K562 (cell line): ENCODE measurements around the gene ITPA. TPM values are rescaled to one million over a fixed set of nuclear protein-coding genes. Genes with fewer than 3 reads are reported as not detected.

Experiments
- ATAC-seq: fragments of 200-7000 bp; cut with Tn5 transposase; 3 replicates; pipeline ENCODE4 v1.9.1; 2020; ENCODE audit warnings: moderate library complexity
- BruUV-seq: library from RNA; stranded (reverse); fragments of 400-500 nt; replicated peaks from 2 replicates; lab custom pipeline; 2021; lab: Mats Ljungman, UMichigan
- CTCF ChIA-PET: fragments of 300-600 bp; formaldehyde crosslinking; extraction: SDS; loops from one replicate; lab custom pipeline; 2021; ENCODE audit warnings: low intra/inter-chr PET ratio; lab: Yijun Ruan, JAX
- POLR2A ChIA-PET: fragments of 300-600, 350-650 bp; sonication (Branson Sonifier 250); formaldehyde crosslinking; extraction: SDS; loops from one replicate; lab custom pipeline; 2021; ENCODE audit warnings: antibody characterized with exemption, inconsistent platforms; lab: Yijun Ruan, JAX
- DNase-seq, 4 experiments: peaks; one replicate each; pipeline versions ENCODE4 v3.0.0 to v3.0.0-alpha.2; 2011 to 2018; ENCODE audit warnings: low spot score in 3 of 4, mixed read lengths in 3 of 4; ENCODE audit errors: extremely low read depth in 1 of 4
- FAIRE-seq: peaks from 2 replicates; lab custom pipeline; 2011; peaks lifted over from hg19 to GRCh38; lab: Jason Lieb, UNC
- H2AFZ ChIP-seq: 2 replicates; pipeline ENCODE4 v1.6.0; 2011; ENCODE audit warnings: low read depth, low read length, control low read depth, inconsistent platforms
- H3K27ac ChIP-seq: fragments of 200-600 bp; 3 replicates; pipeline ENCODE4 v1.8.0; 2011; ENCODE audit warnings: low read depth, mild to moderate bottlenecking, control low read depth, inconsistent platforms, low read length, moderate library complexity, mixed read lengths; ENCODE audit errors: extremely low read depth
- H3K27me3 ChIP-seq, 2 experiments: fragments of 300-600 bp in 1 of 2; 2 replicates in 1 of 2; 3 replicates in 1 of 2; pipeline versions ENCODE4 v1.6.0 to v1.8.0; 2011; ENCODE audit warnings: inconsistent platforms in 2 of 2, low read length in 2 of 2, mild to moderate bottlenecking in 1 of 2, mixed read lengths in 1 of 2, moderate library complexity in 1 of 2; ENCODE audit not compliant: control insufficient read depth in 2 of 2, insufficient read depth in 2 of 2
- H3K36me3 ChIP-seq: fragments of 300-600 bp; 3 replicates; pipeline ENCODE4 v1.8.0; 2011; ENCODE audit warnings: mild to moderate bottlenecking, low read length, inconsistent platforms; ENCODE audit not compliant: control insufficient read depth, insufficient read depth
- H3K4me1 ChIP-seq, 2 experiments: fragments of 200-600 bp in 1 of 2; replicated peaks in 1 of 2; 2 replicates in 1 of 2; 3 replicates in 1 of 2; pipeline versions ENCODE4 v1.5.1 to v1.8.0; 2011; ENCODE audit warnings: inconsistent platforms in 2 of 2, low read length in 2 of 2, mild to moderate bottlenecking in 1 of 2, mixed read lengths in 1 of 2, moderate library complexity in 1 of 2; ENCODE audit not compliant: control insufficient read depth in 2 of 2, insufficient read depth in 2 of 2
- H3K4me2 ChIP-seq: 2 replicates; pipeline ENCODE4 v1.6.1; 2011; ENCODE audit warnings: low read length, control low read depth, inconsistent platforms, mixed read lengths; ENCODE audit not compliant: insufficient read depth
- H3K4me3 ChIP-seq: fragments of 200-600 bp; sonication (generic), shearing (Covaris generic); 2 replicates; pipeline ENCODE4 v1.5.1; 2016; ENCODE audit warnings: control low read depth, inconsistent platforms
- H3K79me2 ChIP-seq: fragments of 200-600 bp; 3 replicates; pipeline ENCODE4 v1.8.0; 2011; ENCODE audit warnings: low read length, inconsistent platforms; ENCODE audit not compliant: control insufficient read depth, insufficient read depth
- H3K9ac ChIP-seq, 2 experiments: 2 replicates each; pipeline versions ENCODE4 v1.6.0 to v1.6.1; 2011; ENCODE audit warnings: low read depth in 2 of 2, low read length in 2 of 2, control low read depth in 1 of 2, inconsistent platforms in 1 of 2, mild to moderate bottlenecking in 1 of 2, mixed read lengths in 1 of 2; ENCODE audit not compliant: insufficient read depth in 1 of 2
- H3K9me1 ChIP-seq: one replicate; pipeline ENCODE4 v1.6.0; 2011; ENCODE audit warnings: inconsistent platforms, mild to moderate bottlenecking, low read length, moderate library complexity; ENCODE audit not compliant: control insufficient read depth, insufficient read depth
- H3K9me3 ChIP-seq: replicated peaks from 2 replicates; pipeline ENCODE4 v1.5.1; 2011; ENCODE audit warnings: low read depth, low read length, inconsistent platforms; ENCODE audit not compliant: control insufficient read depth, insufficient read depth
- H4K20me1 ChIP-seq: replicated peaks from 2 replicates; pipeline ENCODE4 v1.6.1; 2011; ENCODE audit warnings: low read length, inconsistent platforms, mixed read lengths; ENCODE audit not compliant: control insufficient read depth, insufficient read depth
- ARHGAP35 ChIP-seq: fragments of 450-650 bp; IDR thresholded peaks from 2 replicates; pipeline ENCODE4 v1.6.1; 2018; ENCODE audit not compliant: partially characterized antibody
- CBX1 ChIP-seq: sonication (generic); IDR thresholded peaks from 2 replicates; pipeline ENCODE4 v1.6.1; 2016; ENCODE audit warnings: antibody characterized with exemption, low read depth, mild to moderate bottlenecking
- CHD1 ChIP-seq: fragments of 200-600 bp; sonication (generic); IDR thresholded peaks from one replicate; pipeline ENCODE4 v1.6.1; 2012; ENCODE audit warnings: mild to moderate bottlenecking, moderate library complexity, low read length, inconsistent platforms
- CREB1 ChIP-seq, 2 experiments: sonication (generic) in 1 of 2; formaldehyde crosslinking in 1 of 2; IDR thresholded peaks; 2 replicates each; pipeline versions ENCODE4 v1.6.1 to v1.8.0; 2012 to 2022; ENCODE audit warnings: inconsistent platforms in 1 of 2, mild to moderate bottlenecking in 1 of 2, missing genetic modification reagents in 1 of 2, moderate library complexity in 1 of 2
- EP300 ChIP-seq: IDR thresholded peaks from 2 replicates; pipeline ENCODE4 v1.6.1; 2012; ENCODE audit warnings: low read length, improper control_type of control experiment
- EP400 ChIP-seq: fragments of 450-650 bp; IDR thresholded peaks from 2 replicates; pipeline ENCODE4 v1.6.1; 2017; ENCODE audit warnings: antibody characterized with exemption, mild to moderate bottlenecking, moderate library complexity
- GABPA ChIP-seq: fragments of 200-800 bp; sonication (Bioruptor generic); conservative IDR thresholded peaks from 2 replicates; pipeline ENCODE4 v1.6.1; 2016; ENCODE audit warnings: low read depth, missing genetic modification characterization, missing compliant biosample characterization
- GATA2 ChIP-seq: sonication (generic); formaldehyde crosslinking; IDR thresholded peaks from 2 replicates; pipeline ENCODE4 v1.4.0; 2020; ENCODE audit warnings: mild to moderate bottlenecking, missing genetic modification reagents
- HCFC1 ChIP-seq: IDR thresholded peaks from 2 replicates; pipeline ENCODE4 v1.6.1; 2012; ENCODE audit warnings: low read depth, low read length, improper control_type of control experiment
- ZFP1 ChIP-seq: fragments of 450-650 bp; formaldehyde crosslinking; IDR thresholded peaks from 2 replicates; pipeline ENCODE4 v1.4.0; 2020; ENCODE audit warnings: mild to moderate bottlenecking, mixed read lengths
- ZNF507 ChIP-seq: conservative IDR thresholded peaks from 2 replicates; pipeline ENCODE4 v1.6.1; 2017; ENCODE audit warnings: missing genetic modification characterization, missing compliant biosample characterization
- ZNF586 ChIP-seq: fragments of 450-650 bp; formaldehyde crosslinking; conservative IDR thresholded peaks from 2 replicates; pipeline ENCODE4 v1.4.0; 2020; ENCODE audit warnings: mild to moderate bottlenecking, moderate library complexity
- ZNF77 ChIP-seq: fragments of 250-450 bp; sonication (Bioruptor Pico); IDR thresholded peaks from 2 replicates; pipeline ENCODE4 v1.5.0; 2020
- ZSCAN32 ChIP-seq: fragments of 450-650 bp; formaldehyde crosslinking; IDR thresholded peaks from 2 replicates; pipeline ENCODE4 v1.4.0; 2020; ENCODE audit warnings: mild to moderate bottlenecking, moderate library complexity
- WGBS: fragments of 100-300 bp; shearing (Covaris generic); methylation state at CpG from one replicate; pipeline ENCODE4 v1.1.6; 2016; ENCODE audit warnings: low coverage, mixed read lengths; ENCODE audit not compliant: insufficient coverage; ENCODE audit errors: missing lambda C conversion rate; 5-methylcytosine and 5-hydroxymethylcytosine counted together
- in situ Hi-C: fragments of 300-500 bp; cut with MboI; formaldehyde crosslinking; loops from 4 replicates; pipeline ENCODE4 v1.15.0; 2018; ENCODE audit warnings: inconsistent platforms, mixed read lengths
- intact Hi-C: fragments of 100-400 bp; cut with micrococcal nuclease; formaldehyde crosslinking; loops from 2 replicates; pipeline ENCODE4 v1.14.2; 2022
- polyA plus RNA-seq, 8 experiments: library from polyadenylated mRNA; depleted of rRNA in 4 of 8; stranded (reverse) in 5 of 8; unstranded in 3 of 8; fragments of >200 nt; fragmentation: Nextera tagmentation in 2 of 8; fragmentation: Illumina TruSeq in 1 of 8; extraction: Ambion mirVana in 2 of 8; extraction: Trizol in 1 of 8; gene quantifications; 2 replicates each; pipeline versions ENCODE4 v1.2.1 to v1.2.3, GENCODE V29; 2011 to 2014; ENCODE audit warnings: inconsistent platforms in 1 of 8, missing spikeins in 1 of 8
- total RNA-seq, 7 experiments: library from RNA; depleted of rRNA in 6 of 7; stranded (reverse); fragments of >200 nt in 6 of 7; fragmentation: Illumina TruSeq in 2 of 7; extraction: Trizol in 2 of 7; gene quantifications; 2 replicates each; pipeline versions ENCODE4 v1.2.1 to v1.2.3, GENCODE V29; 2011 to 2021; ENCODE audit warnings: low replicate concordance in 1 of 7
- TF ChIP-seq, protein P1 (sequence below): fragments of 450-650 bp; IDR thresholded peaks from 2 replicates; pipeline ENCODE4 v1.7.1; 2018; ENCODE audit warnings: mild to moderate bottlenecking, low read depth; ENCODE audit not compliant: partially characterized antibody
- TF ChIP-seq, protein P2 (sequence below): fragments of 450-650 bp; formaldehyde crosslinking; conservative IDR thresholded peaks from 2 replicates; pipeline ENCODE4 v1.4.0; 2022; ENCODE audit warnings: mild to moderate bottlenecking, missing genetic modification characterization
- TF ChIP-seq, protein P3 (sequence below): sonication (generic); IDR thresholded peaks from 2 replicates; pipeline ENCODE4 v1.6.1; 2016

ITPA gene
- total and polyA plus RNA-seq, 9 of the 15 experiments (the other 6 are each of a cell fraction or from before 2014, with no cell fraction given): 5.0 to 79.7 (median 36.7) TPM

DNA sequence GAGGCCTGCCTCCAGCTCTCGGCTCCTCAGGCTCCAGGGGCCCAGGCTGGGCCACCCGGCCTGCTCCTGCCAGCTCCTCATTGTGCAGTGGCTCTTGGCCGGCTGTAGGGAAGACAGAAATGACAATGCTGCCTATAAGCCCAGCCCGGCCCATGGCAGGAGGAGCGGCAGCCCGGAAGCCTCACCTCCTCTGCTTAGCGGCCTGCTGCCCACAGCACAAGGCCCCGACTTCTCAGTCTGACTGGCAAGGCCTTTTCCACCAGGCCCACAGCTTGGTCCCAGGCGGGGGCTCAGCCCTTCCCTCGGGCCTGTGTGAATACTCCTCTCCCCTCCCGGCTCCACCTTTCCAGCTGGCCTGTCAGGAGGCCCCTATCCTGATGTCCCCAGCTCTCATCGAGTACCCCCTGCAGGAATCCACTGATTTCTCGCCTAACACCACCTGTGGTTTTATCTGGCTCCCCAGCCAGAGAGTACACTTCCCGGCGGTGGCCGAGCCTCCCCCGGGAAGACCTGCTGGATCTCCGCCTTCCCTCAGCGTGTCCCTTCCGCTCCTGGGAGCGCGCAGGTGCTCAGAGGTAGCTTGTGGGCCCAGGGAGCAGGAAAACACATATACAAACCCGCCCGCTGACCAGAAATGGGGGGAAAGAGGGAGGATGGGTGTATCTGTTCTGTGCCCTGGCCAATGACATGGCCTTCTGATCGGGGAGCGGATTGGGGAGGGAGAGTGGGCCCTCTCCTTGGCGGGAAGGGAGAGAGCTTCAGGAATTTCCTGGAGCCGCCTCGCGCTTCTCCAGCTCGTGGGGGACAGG lies 5.8 kb upstream of the ITPA start:
- Histone ChIP-seq H3K4me2 (peak overlapping the region; percentile 81), H3K4me3 (peak overlapping the region; percentile 63), H3K79me2 (peaks cover 23% of the 10 kb centered on the region), H3K9ac (peak overlapping the region; percentile 73 to 93), H3K27ac (peak overlapping the region; percentile 69), H2AFZ (peak overlapping the region; percentile 91), H3K27me3 (no peaks in the 10 kb centered on the region), H3K9me1 (no peaks in the 10 kb centered on the region), H3K36me3 (peaks cover 30% of the 10 kb centered on the region; the same call in 2 of the 3 replicates), H4K20me1 (no peaks in the 10 kb centered on the region), H3K4me1 (peaks cover 10 to 36% of the 10 kb centered on the region in 2 experiments; a peak in 4 of 5 replicates), H3K9me3 (no peaks in the 10 kb centered on the region)
- peak; percentile 72 for ATAC-seq
- in situ Hi-C loops: no loop called here
- ChIA-PET CTCF (no interaction called here), POLR2A (interaction anchor here (0.6 to 0.9 kb wide), 7 partner anchors 8 to 546 kb away, joined by 3 to 4 read pairs (median 3); no protein-coding TSS in a partner anchor)
- no peak for FAIRE-seq
- intact Hi-C loops: no loop called here
- 5% methylated on average over 17 of the region's 31 CpGs for WGBS
- no TSS peak for BruUV-seq
- peak; percentile 51 to 63 (median 58) for DNase-seq
- TF ChIP-seq GATA2: peak; percentile 26; the same call in 1 of the 2 replicates
- TF ChIP-seq, protein P1, sequence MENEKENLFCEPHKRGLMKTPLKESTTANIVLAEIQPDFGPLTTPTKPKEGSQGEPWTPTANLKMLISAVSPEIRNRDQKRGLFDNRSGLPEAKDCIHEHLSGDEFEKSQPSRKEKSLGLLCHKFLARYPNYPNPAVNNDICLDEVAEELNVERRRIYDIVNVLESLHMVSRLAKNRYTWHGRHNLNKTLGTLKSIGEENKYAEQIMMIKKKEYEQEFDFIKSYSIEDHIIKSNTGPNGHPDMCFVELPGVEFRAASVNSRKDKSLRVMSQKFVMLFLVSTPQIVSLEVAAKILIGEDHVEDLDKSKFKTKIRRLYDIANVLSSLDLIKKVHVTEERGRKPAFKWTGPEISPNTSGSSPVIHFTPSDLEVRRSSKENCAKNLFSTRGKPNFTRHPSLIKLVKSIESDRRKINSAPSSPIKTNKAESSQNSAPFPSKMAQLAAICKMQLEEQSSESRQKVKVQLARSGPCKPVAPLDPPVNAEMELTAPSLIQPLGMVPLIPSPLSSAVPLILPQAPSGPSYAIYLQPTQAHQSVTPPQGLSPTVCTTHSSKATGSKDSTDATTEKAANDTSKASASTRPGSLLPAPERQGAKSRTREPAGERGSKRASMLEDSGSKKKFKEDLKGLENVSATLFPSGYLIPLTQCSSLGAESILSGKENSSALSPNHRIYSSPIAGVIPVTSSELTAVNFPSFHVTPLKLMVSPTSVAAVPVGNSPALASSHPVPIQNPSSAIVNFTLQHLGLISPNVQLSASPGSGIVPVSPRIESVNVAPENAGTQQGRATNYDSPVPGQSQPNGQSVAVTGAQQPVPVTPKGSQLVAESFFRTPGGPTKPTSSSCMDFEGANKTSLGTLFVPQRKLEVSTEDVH: peak; percentile 40
- TF ChIP-seq, protein P2, sequence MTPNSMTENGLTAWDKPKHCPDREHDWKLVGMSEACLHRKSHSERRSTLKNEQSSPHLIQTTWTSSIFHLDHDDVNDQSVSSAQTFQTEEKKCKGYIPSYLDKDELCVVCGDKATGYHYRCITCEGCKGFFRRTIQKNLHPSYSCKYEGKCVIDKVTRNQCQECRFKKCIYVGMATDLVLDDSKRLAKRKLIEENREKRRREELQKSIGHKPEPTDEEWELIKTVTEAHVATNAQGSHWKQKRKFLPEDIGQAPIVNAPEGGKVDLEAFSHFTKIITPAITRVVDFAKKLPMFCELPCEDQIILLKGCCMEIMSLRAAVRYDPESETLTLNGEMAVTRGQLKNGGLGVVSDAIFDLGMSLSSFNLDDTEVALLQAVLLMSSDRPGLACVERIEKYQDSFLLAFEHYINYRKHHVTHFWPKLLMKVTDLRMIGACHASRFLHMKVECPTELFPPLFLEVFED (CRISPR knock-in tag): no peak
- no peak for TF ChIP-seq ZNF507 (tag)
- no peak for TF ChIP-seq ZFP1 (CRISPR knock-in tag)
- TF ChIP-seq CREB1 (IDR thresholded peaks at IDR 0.05): no peak
- TF ChIP-seq CREB1 (CRISPR knock-in tag; IDR thresholded peaks at IDR 0.05): peak; percentile 20; the same call in 1 of the 2 replicates
- TF ChIP-seq EP300: no peak
- TF ChIP-seq ARHGAP35: no peak
- no peak for TF ChIP-seq HCFC1
- TF ChIP-seq CBX1: 0 out of 2 replicates have a peak, but pooled peaks have one; percentile 6
- no peak for TF ChIP-seq CHD1
- no peak for TF ChIP-seq GABPA (tag)
- TF ChIP-seq ZNF77 (CRISPR knock-in tag): no peak
- TF ChIP-seq, protein P3, sequence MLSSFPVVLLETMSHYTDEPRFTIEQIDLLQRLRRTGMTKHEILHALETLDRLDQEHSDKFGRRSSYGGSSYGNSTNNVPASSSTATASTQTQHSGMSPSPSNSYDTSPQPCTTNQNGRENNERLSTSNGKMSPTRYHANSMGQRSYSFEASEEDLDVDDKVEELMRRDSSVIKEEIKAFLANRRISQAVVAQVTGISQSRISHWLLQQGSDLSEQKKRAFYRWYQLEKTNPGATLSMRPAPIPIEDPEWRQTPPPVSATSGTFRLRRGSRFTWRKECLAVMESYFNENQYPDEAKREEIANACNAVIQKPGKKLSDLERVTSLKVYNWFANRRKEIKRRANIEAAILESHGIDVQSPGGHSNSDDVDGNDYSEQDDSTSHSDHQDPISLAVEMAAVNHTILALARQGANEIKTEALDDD: no peak
- no peak for TF ChIP-seq ZNF586
- no peak for TF ChIP-seq ZSCAN32 (CRISPR knock-in tag)
- TF ChIP-seq EP400: peak; percentile 46; the same call in 1 of the 2 replicates
